GM23338 (cell line): ENCODE data around the gene EFTUD2.

Experiments used
- CTCF ChIP-seq, 2 experiments: fragments of 200-600 bp in 1 of 2; sonication (generic) in 1 of 2; conservative IDR thresholded peaks; 2 replicates each; pipeline versions ENCODE4 v1.5.1 to v1.6.1; 2016 to 2017; ENCODE audit warnings: antibody characterized with exemption in 2 of 2, low read depth in 2 of 2, mild to moderate bottlenecking in 2 of 2, moderate library complexity in 1 of 2
- REST ChIP-seq: IDR thresholded peaks from one replicate; pipeline ENCODE4 v1.6.1; 2018; ENCODE audit warnings: antibody characterized with exemption; ENCODE audit not compliant: unreplicated experiment

- TF ChIP-seq CTCF (conservative IDR thresholded peaks at IDR 0.05; ENCODE audit: low read depth in 2 of 2) (no peak), REST (no peak)
These were observed 42.6 kb upstream of the EFTUD2 start for GRCh38 chr17:44941712-44942331.
